Glomerular visceral epithelial cell (primary cell): ENCODE results near the gene SDHA.
A peak's percentile ranks its signal among the peaks of the same experiment; 100 is the strongest.
"Not testable (repeated sequence)": the region's sequence is repeated elsewhere in the genome, so short reads cannot be mapped to it uniquely, and the experiment has no call there.

Experiments
- DNase-seq: peaks from one replicate; pipeline ENCODE4 v3.0.0-alpha.2; 2016; ENCODE audit errors: extremely low spot score

The SDHA gene

GRCh38 chr5:257148-257547 lies 39.0 kb downstream of the SDHA start:
- no peak for DNase-seq

DNA sequence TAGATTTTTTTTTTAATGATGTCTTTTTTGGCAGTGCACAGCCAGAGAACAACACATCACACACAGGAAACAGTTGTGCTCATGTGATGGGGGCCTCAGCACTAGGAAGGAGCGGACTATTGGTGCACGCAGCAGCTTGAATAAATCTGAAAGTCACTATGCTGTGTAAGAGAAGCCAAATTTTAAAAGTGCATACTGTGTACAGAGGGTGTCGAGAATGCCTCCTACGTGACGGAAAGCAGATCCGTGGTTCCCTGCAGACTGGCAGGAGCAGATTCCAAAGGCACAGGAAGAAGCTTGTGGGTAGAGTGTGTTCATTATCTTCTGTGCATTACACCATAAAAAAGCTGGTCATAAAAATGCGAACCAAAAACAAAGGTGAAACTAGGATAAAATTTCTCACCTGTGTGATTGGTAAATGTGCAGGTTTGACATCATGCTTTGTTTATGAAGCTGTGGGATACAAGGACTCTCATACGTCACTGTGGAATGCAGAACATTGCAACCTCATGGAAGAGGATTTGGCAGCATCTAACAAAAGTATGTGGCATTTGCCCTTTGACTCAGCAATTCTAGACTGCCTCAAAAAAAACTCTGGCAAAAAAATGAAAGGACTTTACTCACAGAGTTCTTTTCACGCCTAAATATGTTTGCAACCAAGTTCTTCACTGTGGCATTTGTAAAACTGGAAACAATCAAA lies 45.3 kb downstream of the SDHA start:
- DNase-seq, result peak; percentile 84

DNA sequence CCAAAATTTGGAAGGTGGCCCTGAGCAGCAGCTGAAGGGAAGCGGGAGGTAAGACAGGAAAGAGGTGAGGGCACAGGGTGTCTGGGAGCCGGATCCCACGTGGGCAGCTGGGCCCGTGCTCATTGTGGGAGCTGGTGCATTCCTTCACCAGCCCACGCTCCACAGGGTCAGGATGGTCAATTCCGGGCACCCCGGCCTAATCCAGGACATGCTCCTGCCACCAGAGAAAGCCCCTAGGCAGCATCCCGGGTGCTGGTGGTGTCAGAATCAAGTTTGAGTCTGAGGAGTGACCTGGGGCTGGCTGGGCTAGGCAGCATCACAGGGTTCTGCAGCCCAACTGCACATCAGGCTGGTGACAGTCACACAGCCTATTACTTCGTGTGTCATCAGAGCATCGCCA lies 46.2 kb downstream of the SDHA start:
- DNase-seq, result no peak

DNA sequence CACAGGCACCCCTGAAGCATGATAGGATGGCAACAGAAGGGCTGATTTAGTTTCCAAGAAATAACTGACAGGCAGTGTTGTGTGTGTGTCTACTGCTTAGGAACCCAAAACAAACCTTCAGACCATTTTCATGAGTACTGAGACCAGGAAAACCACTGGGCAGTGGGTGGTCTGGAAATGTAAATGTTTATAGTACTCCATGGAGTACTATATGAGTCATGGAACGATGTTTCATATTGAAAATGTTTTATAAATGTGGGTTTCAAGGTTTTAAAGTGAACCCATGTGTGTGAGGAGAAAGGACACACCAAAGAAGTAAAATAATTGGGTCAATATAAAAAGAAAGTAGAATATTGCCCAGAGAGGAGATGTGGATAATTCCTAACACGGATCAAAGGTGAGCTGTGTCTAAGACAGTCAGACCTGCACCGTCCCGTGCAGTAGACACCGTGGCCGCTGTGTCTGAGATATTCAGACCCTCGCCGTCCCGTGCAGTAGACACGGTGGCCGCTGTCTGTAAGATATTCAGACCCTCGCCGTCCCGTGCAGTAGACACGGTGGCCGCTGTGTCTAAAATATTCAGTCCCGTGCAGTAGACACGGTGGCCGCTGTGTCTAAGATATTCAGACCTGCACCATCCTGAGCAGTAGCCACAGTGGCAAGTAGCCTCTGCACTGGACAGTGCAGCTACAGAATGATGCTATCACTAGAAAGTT lies 48.3 kb downstream of the SDHA start:
- DNase-seq, result not testable (repeated sequence)

DNA sequence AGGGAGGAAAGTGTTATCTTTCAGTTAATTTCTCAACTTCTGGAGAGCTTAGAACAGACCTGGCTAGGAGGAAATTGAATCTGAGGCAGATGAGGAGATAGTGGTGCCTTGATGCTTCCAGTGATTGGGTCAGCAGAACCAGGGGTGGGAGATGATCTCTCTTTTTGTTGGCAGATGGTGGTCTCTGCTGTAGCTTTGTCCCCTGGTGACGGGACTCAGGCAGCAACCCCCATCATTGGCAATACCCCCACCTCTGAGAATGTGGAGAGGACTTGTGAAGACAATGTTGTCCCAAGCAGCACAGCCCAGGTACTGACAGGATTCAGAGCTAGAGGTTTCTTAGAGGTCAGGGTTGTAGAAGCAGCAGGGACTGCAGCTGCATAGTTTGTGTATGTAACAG lies 49.6 kb downstream of the SDHA start:
- DNase-seq, result no peak

GRCh38 chr5:270340-270739 lies 52.2 kb downstream of the SDHA start:
- DNase-seq, result no peak

GRCh38 chr5:271828-272167 lies 53.7 kb downstream of the SDHA start:
- not testable (repeated sequence) for DNase-seq

- not testable (repeated sequence) for DNase-seq
These were observed 55.0 kb downstream of the SDHA start for GRCh38 chr5:273091-273490.

DNA sequence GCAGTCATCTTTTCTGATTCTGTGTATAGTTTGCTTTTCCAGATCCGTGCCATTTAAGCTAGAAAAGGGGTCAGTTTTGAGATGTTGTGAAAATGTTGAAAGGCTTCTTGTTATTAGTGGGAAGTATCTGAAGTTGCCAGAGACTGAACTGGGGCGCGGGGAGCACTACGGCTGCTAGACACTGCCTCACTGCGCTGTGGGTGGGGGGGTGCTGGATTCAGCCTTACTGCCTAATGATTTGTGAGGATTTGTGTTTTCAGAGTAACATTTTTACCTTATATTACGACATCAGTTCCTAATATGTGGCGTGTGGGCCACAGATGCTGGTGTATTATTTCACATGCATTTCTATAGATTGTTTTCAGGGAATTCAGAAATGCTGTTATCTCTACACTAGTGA lies 55.4 kb downstream of the SDHA start:
- not testable (repeated sequence) for DNase-seq

DNA sequence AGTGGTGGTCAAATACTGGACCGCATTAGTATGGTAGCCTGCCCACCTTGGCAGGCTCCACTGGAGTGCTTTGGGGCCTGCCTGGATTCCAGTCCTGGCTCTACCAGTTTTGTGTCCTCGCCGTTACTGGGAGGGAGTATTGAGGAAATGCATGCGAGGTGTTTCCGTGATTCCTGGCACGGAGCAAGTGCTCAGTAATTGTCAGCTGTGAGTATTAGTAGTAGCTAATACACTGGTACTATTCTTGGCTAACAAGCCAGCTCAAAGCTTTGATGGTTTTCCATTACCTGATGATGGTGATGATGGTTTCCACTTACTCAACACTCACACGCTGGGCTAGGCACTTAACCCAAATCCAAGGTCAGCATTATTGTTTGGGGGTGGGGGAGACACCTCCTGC lies 56.2 kb downstream of the SDHA start:
- not testable (repeated sequence) for DNase-seq

- no peak for DNase-seq
These were observed 60.5 kb downstream of the SDHA start for GRCh38 chr5:278646-279045.

DNA sequence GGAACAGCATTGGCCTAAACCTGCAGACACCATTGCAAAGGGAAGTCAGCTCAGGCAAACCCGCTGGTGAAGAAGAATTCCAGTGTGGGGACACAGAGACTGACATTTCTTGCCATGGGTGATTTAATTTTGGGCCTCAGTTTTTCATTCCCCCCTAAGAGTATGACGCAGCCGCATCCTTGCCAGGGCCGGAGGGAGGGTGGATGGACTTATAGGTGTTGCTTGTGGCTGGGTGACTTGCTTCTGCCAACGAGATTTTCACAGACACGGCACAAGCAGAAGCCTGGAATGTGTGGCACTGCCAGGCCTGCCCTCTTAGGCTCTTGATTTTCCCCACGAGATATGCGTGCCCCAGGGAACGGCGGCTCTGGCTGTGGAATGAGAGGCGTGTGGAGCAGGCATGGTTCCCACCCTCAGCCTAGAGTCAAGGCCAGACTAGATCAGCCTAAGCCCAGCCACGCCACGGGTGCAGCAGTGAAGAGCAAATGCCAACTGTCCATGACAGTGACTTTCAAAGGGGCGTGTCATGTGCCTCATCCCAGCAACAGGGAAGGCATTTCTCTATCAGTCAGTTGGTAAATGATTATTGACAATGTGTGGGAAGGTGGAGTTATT lies 61.0 kb downstream of the SDHA start:
- DNase-seq, result not testable (repeated sequence)

DNA sequence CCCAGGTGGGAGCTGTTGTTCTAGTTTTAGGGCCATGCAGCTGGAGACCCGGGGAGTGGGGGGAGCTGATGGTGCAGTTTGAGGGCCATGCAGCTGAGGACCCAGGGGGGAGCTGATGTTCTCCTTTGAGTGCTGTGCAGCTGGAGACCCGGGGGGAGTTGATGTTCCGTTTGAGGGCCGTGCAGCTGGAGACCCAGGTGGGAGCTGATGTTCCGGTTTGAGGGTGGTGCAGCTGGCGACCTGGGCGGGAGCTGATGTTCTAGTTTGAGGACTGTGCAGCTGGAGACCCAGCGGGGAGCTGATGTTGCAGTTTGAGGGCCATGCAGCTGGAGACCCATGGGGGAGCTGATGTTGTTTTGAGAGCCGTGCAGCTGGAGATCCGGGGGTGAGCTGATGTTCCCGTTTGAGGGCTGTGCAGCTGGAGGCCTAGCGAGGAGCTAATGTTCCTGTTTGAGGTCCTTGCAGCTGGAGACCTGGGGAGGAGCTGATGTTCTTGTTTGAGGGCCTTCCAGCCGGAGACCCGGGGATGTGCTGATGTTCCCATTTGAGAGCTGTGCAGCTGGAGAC lies 68.0 kb downstream of the SDHA start:
- DNase-seq, result no peak

GRCh38 chr5:290200-290599 lies 72.1 kb downstream of the SDHA start:
- DNase-seq, result not testable (repeated sequence)

DNA sequence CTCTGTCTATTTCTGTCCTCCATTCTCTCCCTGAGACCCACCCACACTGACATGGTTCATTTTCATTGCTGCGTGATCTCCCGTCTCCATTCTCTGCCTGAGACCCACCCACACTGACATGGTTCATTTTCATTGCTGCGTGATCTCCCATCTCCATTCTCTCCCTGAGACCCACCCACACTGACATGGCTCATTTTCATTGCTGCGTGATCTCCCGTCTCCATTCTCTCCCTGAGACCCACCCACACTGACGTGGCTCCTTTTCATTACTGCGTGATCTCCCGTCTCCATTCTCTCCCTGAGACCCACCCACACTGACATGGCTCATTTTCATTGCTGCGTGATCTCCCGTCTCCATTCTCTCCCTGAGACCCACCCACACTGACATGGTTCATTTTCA lies 73.2 kb downstream of the SDHA start:
- not testable (repeated sequence) for DNase-seq

GRCh38 chr5:294788-295187 lies 76.7 kb downstream of the SDHA start:
- not testable (repeated sequence) for DNase-seq

DNA sequence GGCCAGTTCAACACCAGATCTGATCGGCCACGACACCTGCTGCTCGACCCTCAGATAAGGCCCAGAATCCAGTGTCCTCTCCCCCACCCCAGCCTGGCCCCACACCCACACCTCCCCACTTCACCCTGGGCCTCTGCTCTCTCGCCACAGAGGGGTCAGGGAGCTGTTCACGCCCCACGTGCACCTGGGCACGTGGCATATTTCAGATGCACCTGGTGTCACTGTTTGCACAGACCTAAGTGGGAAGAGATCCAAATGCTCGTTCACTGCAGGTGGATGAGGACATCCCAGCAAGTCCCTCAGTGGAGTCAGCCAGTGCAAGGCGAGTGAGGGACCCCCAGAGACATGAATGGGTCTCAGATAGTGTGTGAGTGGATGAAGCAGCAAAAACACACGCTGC lies 78.1 kb downstream of the SDHA start:
- not testable (repeated sequence) for DNase-seq

- DNase-seq, result peak; percentile 68
These were observed 78.8 kb downstream of the SDHA start for GRCh38 chr5:296954-297353.

DNA sequence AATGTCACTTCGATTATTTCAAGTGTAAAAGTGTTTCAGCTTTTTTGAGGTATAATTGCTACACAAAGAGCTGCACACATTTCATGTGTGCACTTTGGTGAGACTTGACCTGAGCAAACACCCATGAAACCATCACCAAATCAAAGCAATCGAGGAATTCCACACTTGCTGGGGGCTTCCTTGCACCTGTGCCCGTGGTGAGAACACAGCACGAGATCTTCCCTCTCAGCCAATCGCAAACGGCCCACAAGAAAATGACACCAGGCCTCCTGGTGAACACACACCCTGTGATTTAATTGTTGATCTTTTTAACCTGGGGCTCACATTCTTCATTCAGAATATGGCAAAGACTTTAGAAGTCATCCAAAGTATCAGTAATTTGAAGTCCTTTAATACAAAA lies 79.3 kb downstream of the SDHA start:
- DNase-seq, result peak; percentile 51

- not testable (repeated sequence) for DNase-seq
These were observed 80.0 kb downstream of the SDHA start for GRCh38 chr5:297991-298736.

DNA sequence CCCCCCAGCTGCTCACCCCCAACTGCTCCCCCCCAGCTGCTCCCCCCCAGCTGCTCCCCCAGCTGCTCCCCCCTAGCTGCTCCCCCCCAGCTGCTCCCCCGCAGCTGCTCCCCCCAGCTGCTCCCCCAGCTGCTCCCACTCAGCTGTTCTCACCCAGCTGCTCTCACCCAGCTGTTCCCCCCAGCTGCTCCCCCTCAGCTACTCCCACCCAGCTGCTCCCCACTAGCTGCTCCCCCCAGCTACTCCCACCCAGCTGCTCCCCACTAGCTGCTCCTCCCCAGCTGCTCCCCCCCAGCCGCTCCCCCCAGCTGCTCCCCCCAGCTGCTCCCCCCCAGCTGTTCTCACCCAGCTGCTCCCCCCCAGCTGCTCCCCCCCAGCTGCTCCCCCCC lies 80.6 kb downstream of the SDHA start:
- no peak for DNase-seq

DNA sequence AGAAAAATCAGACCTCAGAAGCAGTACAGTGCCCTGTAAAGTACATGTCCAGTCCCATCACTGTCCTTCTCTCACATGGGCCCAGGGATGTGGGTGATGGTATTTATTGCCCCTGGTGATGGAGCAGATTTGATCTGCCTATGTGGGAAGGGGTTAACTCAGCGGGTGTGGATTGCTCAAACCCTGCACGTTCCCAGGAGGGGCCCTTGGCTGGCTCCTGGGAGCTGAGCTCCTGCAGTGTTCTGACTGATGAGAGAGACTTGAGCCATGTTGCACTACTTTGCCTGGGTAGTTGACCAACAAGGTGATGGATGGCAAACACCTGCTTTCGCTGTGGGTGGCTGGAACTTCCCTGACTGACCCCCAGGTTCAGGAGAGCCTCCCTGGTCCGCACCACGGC lies 81.8 kb downstream of the SDHA start:
- DNase-seq, result not testable (repeated sequence)
